Activated naive CD8-positive, alpha-beta T cell treated with anti-CD3 and anti-CD28 coated beads for 36 hours (primary cell): Measurements from ENCODE around the gene TBL1Y. TPM values are rescaled to one million over a fixed set of nuclear protein-coding genes. Genes with fewer than 3 reads are reported as not detected.

Source experiments
- DNase-seq: peaks from one replicate; pipeline ENCODE4 v3.0.0; 2021
- H3K27ac Mint-ChIP-seq: one replicate; pipeline ENCODE4 v1.8.0; 2022; ENCODE audit warnings: mild to moderate bottlenecking, moderate library complexity, mixed read lengths
- H3K27me3 Mint-ChIP-seq: one replicate; pipeline ENCODE4 v1.8.0; 2022; ENCODE audit warnings: mild to moderate bottlenecking, mixed read lengths
- H3K36me3 Mint-ChIP-seq: one replicate; pipeline ENCODE4 v1.8.0; 2021; ENCODE audit warnings: mild to moderate bottlenecking, mixed read lengths
- H3K4me1 Mint-ChIP-seq: one replicate; pipeline ENCODE4 v1.8.0; 2021; ENCODE audit warnings: mixed read lengths
- H3K4me3 Mint-ChIP-seq: one replicate; pipeline ENCODE4 v1.8.0; 2022; ENCODE audit warnings: mild to moderate bottlenecking, moderate library complexity, mixed read lengths
- H3K9me3 Mint-ChIP-seq: one replicate; pipeline ENCODE4 v1.8.0; 2022; ENCODE audit warnings: mixed read lengths
- total RNA-seq, 2 experiments: library from RNA; stranded (reverse); gene quantifications; one replicate each; pipeline ENCODE4 v1.2.3, GENCODE V29; 2021

Gene TBL1Y
- total RNA-seq, 2 experiments from 2014 or later, result not detected

- Mint-ChIP-seq H3K27ac (no peak overlapping the region), H3K36me3 (no peaks in the 10 kb centered on the region), H3K27me3 (no peaks in the 10 kb centered on the region), H3K9me3 (no peaks in the 10 kb centered on the region), H3K4me3 (no peak overlapping the region), H3K4me1 (no peaks in the 10 kb centered on the region)
- no peak for DNase-seq
Measured at GRCh38 chrY:7094365-7094764, 183.9 kb downstream of the TBL1Y start.

GRCh38 chrY:7097021-7097420 lies 186.5 kb downstream of the TBL1Y start:
- H3K9me3 Mint-ChIP-seq, result no peaks in the 10 kb centered on the region
- no peak for DNase-seq
- H3K4me1 Mint-ChIP-seq, result no peaks in the 10 kb centered on the region
- no peaks in the 10 kb centered on the region for H3K27me3 Mint-ChIP-seq
- H3K27ac Mint-ChIP-seq, result no peak overlapping the region
- no peaks in the 10 kb centered on the region for H3K36me3 Mint-ChIP-seq
- no peak overlapping the region for H3K4me3 Mint-ChIP-seq

- no peak for DNase-seq
- Mint-ChIP-seq H3K36me3 (no peaks in the 10 kb centered on the region), H3K27ac (no peak overlapping the region), H3K9me3 (no peaks in the 10 kb centered on the region), H3K4me1 (no peaks in the 10 kb centered on the region), H3K27me3 (no peaks in the 10 kb centered on the region), H3K4me3 (no peak overlapping the region)
Measured at GRCh38 chrY:7099742-7100141, 189.2 kb downstream of the TBL1Y start.

GRCh38 chrY:7102680-7103079 lies 192.2 kb downstream of the TBL1Y start:
- Mint-ChIP-seq H3K27me3 (no peaks in the 10 kb centered on the region), H3K4me3 (no peak overlapping the region), H3K27ac (no peak overlapping the region), H3K36me3 (no peaks in the 10 kb centered on the region), H3K4me1 (peaks cover 5% of the 10 kb centered on the region), H3K9me3 (no peaks in the 10 kb centered on the region)
- DNase-seq, result no peak

- Mint-ChIP-seq H3K27me3 (no peaks in the 10 kb centered on the region), H3K27ac (no peak overlapping the region), H3K9me3 (no peaks in the 10 kb centered on the region), H3K4me1 (peaks cover 7% of the 10 kb centered on the region), H3K36me3 (no peaks in the 10 kb centered on the region), H3K4me3 (no peak overlapping the region)
- DNase-seq, result no peak
Measured at GRCh38 chrY:7107179-7107578, 196.7 kb downstream of the TBL1Y start.

- no peaks in the 10 kb centered on the region for H3K9me3 Mint-ChIP-seq
- DNase-seq, result no peak
- H3K36me3 Mint-ChIP-seq, result no peaks in the 10 kb centered on the region
- peak overlapping the region; percentile 36 for H3K27ac Mint-ChIP-seq
- no peak overlapping the region for H3K4me3 Mint-ChIP-seq
- H3K4me1 Mint-ChIP-seq, result peaks cover 7% of the 10 kb centered on the region
- H3K27me3 Mint-ChIP-seq, result no peaks in the 10 kb centered on the region
Measured at GRCh38 chrY:7110086-7110485, 199.6 kb downstream of the TBL1Y start.

- no peaks in the 10 kb centered on the region for H3K27me3 Mint-ChIP-seq
- H3K27ac Mint-ChIP-seq, result no peak overlapping the region
- no peak overlapping the region for H3K4me3 Mint-ChIP-seq
- H3K36me3 Mint-ChIP-seq, result no peaks in the 10 kb centered on the region
- no peak for DNase-seq
- no peaks in the 10 kb centered on the region for H3K9me3 Mint-ChIP-seq
- H3K4me1 Mint-ChIP-seq, result no peaks in the 10 kb centered on the region
Measured at GRCh38 chrY:7115871-7116270, 205.4 kb downstream of the TBL1Y start.

- H3K27ac Mint-ChIP-seq, result no peak overlapping the region
- no peaks in the 10 kb centered on the region for H3K27me3 Mint-ChIP-seq
- no peaks in the 10 kb centered on the region for H3K36me3 Mint-ChIP-seq
- no peaks in the 10 kb centered on the region for H3K9me3 Mint-ChIP-seq
- no peak overlapping the region for H3K4me3 Mint-ChIP-seq
- no peak for DNase-seq
- no peaks in the 10 kb centered on the region for H3K4me1 Mint-ChIP-seq
Measured at GRCh38 chrY:7122202-7122601, 211.7 kb downstream of the TBL1Y start.

- no peaks in the 10 kb centered on the region for H3K9me3 Mint-ChIP-seq
- no peaks in the 10 kb centered on the region for H3K36me3 Mint-ChIP-seq
- no peak for DNase-seq
- no peaks in the 10 kb centered on the region for H3K27me3 Mint-ChIP-seq
- H3K27ac Mint-ChIP-seq, result no peak overlapping the region
- no peak overlapping the region for H3K4me3 Mint-ChIP-seq
- no peaks in the 10 kb centered on the region for H3K4me1 Mint-ChIP-seq
Measured at GRCh38 chrY:7125136-7126056, 214.9 kb downstream of the TBL1Y start.

GRCh38 chrY:7128211-7128610 lies 217.7 kb downstream of the TBL1Y start:
- H3K36me3 Mint-ChIP-seq, result no peaks in the 10 kb centered on the region
- no peaks in the 10 kb centered on the region for H3K27me3 Mint-ChIP-seq
- H3K4me3 Mint-ChIP-seq, result no peak overlapping the region
- no peak for DNase-seq
- H3K4me1 Mint-ChIP-seq, result no peaks in the 10 kb centered on the region
- no peaks in the 10 kb centered on the region for H3K9me3 Mint-ChIP-seq
- H3K27ac Mint-ChIP-seq, result no peak overlapping the region

Other genes with a start within 250 kb of the TBL1Y start
- not detected for gene AMELY, start 1.1 kb downstream of the TBL1Y start, total RNA-seq